NCI-H460 (cell line): ENCODE data around the gene SEMA6B. TPM values are rescaled to one million over a fixed set of nuclear protein-coding genes. Genes with fewer than 3 reads are reported as not detected.
"Not testable (repeated sequence)": the region's sequence is repeated elsewhere in the genome, so short reads cannot be mapped to it uniquely, and the experiment has no call there.

ENCODE experiments used
- DNase-seq: peaks from one replicate; pipeline ENCODE4 v3.0.0-alpha.2; 2016; ENCODE audit warnings: low read depth; ENCODE audit errors: extremely low read depth
- total RNA-seq: library from RNA; depleted of rRNA; stranded (reverse); fragments of >200 nt; shearing (Covaris generic); gene quantifications from 2 replicates; pipeline ENCODE4 v1.2.3, GENCODE V29; 2014

Gene SEMA6B
- total RNA-seq, 1 experiment from 2014 or later, result 5.9 TPM

- DNase-seq, result no peak
These were observed 6.3 kb downstream of the SEMA6B start for GRCh38 chr19:4553092-4553695.

- DNase-seq, result no peak
These were observed 7.0 kb downstream of the SEMA6B start for GRCh38 chr19:4552525-4552819.

- no peak for DNase-seq
These were observed 8.9 kb downstream of the SEMA6B start for GRCh38 chr19:4550479-4551050.

GRCh38 chr19:4550018-4550417 is 9.5 kb downstream of the SEMA6B start:
- DNase-seq, result no peak

- DNase-seq, result no peak
These were observed 11.3 kb downstream of the SEMA6B start for GRCh38 chr19:4548238-4548584.

- peak; percentile 15 for DNase-seq
These were observed 11.9 kb downstream of the SEMA6B start for GRCh38 chr19:4547303-4548237.

- no peak for DNase-seq
These were observed 15.4 kb downstream of the SEMA6B start for GRCh38 chr19:4543842-4544647.

- DNase-seq, result no peak
These were observed 16.3 kb downstream of the SEMA6B start for GRCh38 chr19:4542896-4543841.

- not testable (repeated sequence) for DNase-seq
These were observed 17.7 kb downstream of the SEMA6B start for GRCh38 chr19:4541806-4542145.

GRCh38 chr19:4541114-4541805 is 18.2 kb downstream of the SEMA6B start:
- DNase-seq, result no peak

GRCh38 chr19:4539693-4540581 is 19.5 kb downstream of the SEMA6B start, which contains the start of gene LRG1:
Gene LRG1, minus strand, starts transcription at chr19:4540036. Its CDS starts 23 bp downstream, at chr19:4540013.
- DNase-seq, result no peak

GRCh38 chr19:4539169-4539692 is 20.3 kb downstream of the SEMA6B start:
- DNase-seq, result no peak

- no peak for DNase-seq
These were observed 20.9 kb downstream of the SEMA6B start for GRCh38 chr19:4538601-4538954.

- DNase-seq, result no peak
These were observed 21.4 kb downstream of the SEMA6B start for GRCh38 chr19:4537953-4538600.

- no peak for DNase-seq
These were observed 22.7 kb downstream of the SEMA6B start for GRCh38 chr19:4536798-4537197.

GRCh38 chr19:4534836-4535658 is 24.4 kb downstream of the SEMA6B start, which contains the start of gene PLIN5:
Gene PLIN5, minus strand, starts transcription at chr19:4535224. Its CDS starts 1,150 bp downstream, at chr19:4534074.
- DNase-seq, result peak; percentile 44
